ENCODE results near the gene RIC8B. TPM values are rescaled to one million over a fixed set of nuclear protein-coding genes. Genes with fewer than 3 reads are reported as not detected.
A peak's percentile ranks its signal among the peaks of the same experiment; 100 is the strongest.

RIC8B gene
- total and polyA plus RNA-seq, 2 of the 13 experiments (the other 11 are each of a cell fraction or from before 2014, with no cell fraction given) = 5.1 to 7.5 TPM

DNA sequence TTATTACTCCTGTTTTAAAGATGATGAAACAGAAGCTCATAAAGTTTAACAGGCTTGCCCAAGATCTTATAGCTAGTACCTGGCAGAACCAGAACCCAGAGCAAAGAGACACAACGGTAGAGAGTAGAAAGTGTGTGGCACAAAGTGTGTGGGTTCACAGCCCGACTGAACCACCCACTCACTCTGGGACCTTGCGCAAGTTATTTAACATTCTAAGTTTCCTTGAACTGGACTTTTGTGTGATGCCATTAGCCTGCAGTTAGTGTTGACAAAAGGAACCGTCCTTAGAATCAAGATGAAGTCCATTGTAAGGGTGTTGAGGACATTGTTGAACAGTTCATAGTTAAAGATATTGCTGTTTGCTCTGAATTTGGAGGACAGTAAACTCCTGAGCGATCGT is 29.9 kb upstream of the RIC8B start:
- FAIRE-seq = no peak
- ChIA-PET CTCF (ENCODE audit: low intra/inter-chr PET ratio, low total read pairs) (no interaction called here), POLR2A (no interaction called here)
- H3K79me2 ChIP-seq (ENCODE audit: insufficient read depth, low read length) = no peaks in the 10 kb centered on the region
- no peak for TF ChIP-seq SOX6 (IDR thresholded peaks at IDR 0.05)
- 0 out of 2 replicates have a peak, but pooled peaks have one; percentile 27 for TF ChIP-seq SOX6 (CRISPR knock-in tag; IDR thresholded peaks at IDR 0.05)
- no peak for TF ChIP-seq ZNF766 (CRISPR knock-in tag; IDR thresholded peaks at IDR 0.05; ENCODE audit: borderline replicate concordance)
- no peak for TF ChIP-seq ZNF3 (CRISPR knock-in tag; IDR thresholded peaks at IDR 0.05)
- TF ChIP-seq CEBPB (IDR thresholded peaks at IDR 0.05; ENCODE audit: borderline replicate concordance, low read depth, low read length) = peak; percentile 60
- intact Hi-C loops (cut with micrococcal nuclease; ENCODE audit: unreplicated experiment) (no loop called here), in situ Hi-C loops (cut with HindIII; ENCODE audit: extremely low pct_ligation_motif_present, low pct_unique_long_range_greater_than_20kb) (no loop called here)
- no peak overlapping the region; the same call in 1 of the 2 replicates for H3K4me2 ChIP-seq (ENCODE audit: low read depth, low read length)
- no peak overlapping the region for H3K27ac ChIP-seq (ENCODE audit: extremely low read length, insufficient read depth, low read length)
- no peak for DNase-seq (ENCODE audit: low spot score)
- no peaks in the 10 kb centered on the region; a peak in 1 of 5 replicates for H3K27me3 ChIP-seq (ENCODE audit: control insufficient read depth in 1 of 2, insufficient read depth in 2 of 2, low read length in 2 of 2)
- H3K9me3 ChIP-seq (ENCODE audit: low read length) = no peaks in the 10 kb centered on the region
- no TSS peak for BruUV-seq (replicated peaks)
- no peak overlapping the region for H3K9ac ChIP-seq (ENCODE audit: insufficient read depth, low read depth, low read length)
- no peak overlapping the region for H2AFZ ChIP-seq (ENCODE audit: low read length)
- H4K20me1 ChIP-seq (ENCODE audit: insufficient read depth, low read length) = no peaks in the 10 kb centered on the region
- WGBS (ENCODE audit: low lambda C conversion rate) = 19% methylated on average over 6 of the region's 6 CpGs
- no peaks in the 10 kb centered on the region for H3K36me3 ChIP-seq (replicated peaks in 1 of 2; ENCODE audit: control insufficient read depth in 1 of 2, insufficient read depth in 2 of 2, low read length in 2 of 2)
- no peak for ATAC-seq
- no peak overlapping the region for H3K4me3 ChIP-seq (replicated peaks in 1 of 3; ENCODE audit: insufficient read depth in 1 of 3, low read depth in 2 of 3, low read length in 3 of 3)
- peaks cover 14% of the 10 kb centered on the region for H3K4me1 ChIP-seq (ENCODE audit: insufficient read depth, low read length)

DNA sequence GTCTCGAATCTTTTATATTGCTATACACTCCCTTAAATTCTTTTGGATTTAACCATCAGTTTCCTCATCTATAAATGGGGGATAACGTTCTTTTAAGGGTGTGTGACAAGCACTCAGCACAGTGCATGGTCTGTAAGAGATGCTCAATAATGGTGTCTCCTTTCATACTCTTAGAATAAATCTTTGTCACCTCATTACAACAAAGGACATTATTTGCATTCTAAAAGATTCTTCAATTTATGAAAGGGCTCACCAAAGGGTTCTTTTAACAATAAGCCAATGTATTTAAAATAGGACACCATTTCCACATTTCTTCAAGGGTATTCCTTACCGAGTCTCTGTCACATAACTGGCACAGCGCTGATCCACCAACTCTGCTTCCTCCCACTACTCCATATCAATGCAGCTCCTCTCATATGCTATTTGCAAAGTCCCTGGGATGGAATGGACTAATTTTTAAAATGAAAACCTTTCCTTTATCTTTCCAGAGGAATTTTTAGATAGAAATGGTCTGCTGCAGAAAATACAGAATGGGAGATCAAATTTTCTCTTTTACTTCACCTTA is 29.2 kb upstream of the RIC8B start:
- no TSS peak for BruUV-seq (replicated peaks)
- no peaks in the 10 kb centered on the region for H3K9me3 ChIP-seq (ENCODE audit: low read length)
- H3K27me3 ChIP-seq (ENCODE audit: control insufficient read depth in 1 of 2, insufficient read depth in 2 of 2, low read length in 2 of 2) = no peaks in the 10 kb centered on the region; a peak in 1 of 5 replicates
- no peaks in the 10 kb centered on the region for H3K79me2 ChIP-seq (ENCODE audit: insufficient read depth, low read length)
- H2AFZ ChIP-seq (ENCODE audit: low read length) = no peak overlapping the region
- H3K4me1 ChIP-seq (ENCODE audit: insufficient read depth, low read length) = peaks cover 10% of the 10 kb centered on the region
- 73% methylated on average over 4 of the region's 4 CpGs for WGBS (ENCODE audit: low lambda C conversion rate)
- H3K27ac ChIP-seq (ENCODE audit: extremely low read length, insufficient read depth, low read length) = no peak overlapping the region
- in situ Hi-C loops (cut with HindIII; ENCODE audit: extremely low pct_ligation_motif_present, low pct_unique_long_range_greater_than_20kb) = no loop called here
- ChIA-PET POLR2A (no interaction called here), CTCF (ENCODE audit: low intra/inter-chr PET ratio, low total read pairs) (no interaction called here)
- no peaks in the 10 kb centered on the region for H4K20me1 ChIP-seq (ENCODE audit: insufficient read depth, low read length)
- no peak overlapping the region for H3K4me2 ChIP-seq (ENCODE audit: low read depth, low read length)
- H3K36me3 ChIP-seq (replicated peaks in 1 of 2; ENCODE audit: control insufficient read depth in 1 of 2, insufficient read depth in 2 of 2, low read length in 2 of 2) = no peaks in the 10 kb centered on the region
- no peak overlapping the region for H3K4me3 ChIP-seq (replicated peaks in 1 of 3; ENCODE audit: insufficient read depth in 1 of 3, low read depth in 2 of 3, low read length in 3 of 3)
- ATAC-seq (no peak), DNase-seq (ENCODE audit: low spot score) (no peak), FAIRE-seq (no peak)
- H3K9ac ChIP-seq (ENCODE audit: insufficient read depth, low read depth, low read length) = no peak overlapping the region
- intact Hi-C loops (cut with micrococcal nuclease; ENCODE audit: unreplicated experiment) = no loop called here
- TF ChIP-seq ZSCAN21 (CRISPR knock-in tag; IDR thresholded peaks at IDR 0.05; ENCODE audit: borderline replicate concordance) = no peak
- TF ChIP-seq KDM5B (CRISPR knock-in tag; IDR thresholded peaks at IDR 0.05; ENCODE audit: borderline replicate concordance) = no peak
- TF ChIP-seq ZNF556 (CRISPR knock-in tag; IDR thresholded peaks at IDR 0.05; ENCODE audit: borderline replicate concordance) = no peak
- TF ChIP-seq, protein P1, sequence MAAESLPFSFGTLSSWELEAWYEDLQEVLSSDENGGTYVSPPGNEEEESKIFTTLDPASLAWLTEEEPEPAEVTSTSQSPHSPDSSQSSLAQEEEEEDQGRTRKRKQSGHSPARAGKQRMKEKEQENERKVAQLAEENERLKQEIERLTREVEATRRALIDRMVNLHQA (CRISPR knock-in tag; IDR thresholded peaks at IDR 0.05) = no peak
- no peak for TF ChIP-seq SP140L (CRISPR knock-in tag; IDR thresholded peaks at IDR 0.05; ENCODE audit: borderline replicate concordance)
- TF ChIP-seq DMAP1 (CRISPR knock-in tag; IDR thresholded peaks at IDR 0.05) = no peak
- TF ChIP-seq, protein P2, sequence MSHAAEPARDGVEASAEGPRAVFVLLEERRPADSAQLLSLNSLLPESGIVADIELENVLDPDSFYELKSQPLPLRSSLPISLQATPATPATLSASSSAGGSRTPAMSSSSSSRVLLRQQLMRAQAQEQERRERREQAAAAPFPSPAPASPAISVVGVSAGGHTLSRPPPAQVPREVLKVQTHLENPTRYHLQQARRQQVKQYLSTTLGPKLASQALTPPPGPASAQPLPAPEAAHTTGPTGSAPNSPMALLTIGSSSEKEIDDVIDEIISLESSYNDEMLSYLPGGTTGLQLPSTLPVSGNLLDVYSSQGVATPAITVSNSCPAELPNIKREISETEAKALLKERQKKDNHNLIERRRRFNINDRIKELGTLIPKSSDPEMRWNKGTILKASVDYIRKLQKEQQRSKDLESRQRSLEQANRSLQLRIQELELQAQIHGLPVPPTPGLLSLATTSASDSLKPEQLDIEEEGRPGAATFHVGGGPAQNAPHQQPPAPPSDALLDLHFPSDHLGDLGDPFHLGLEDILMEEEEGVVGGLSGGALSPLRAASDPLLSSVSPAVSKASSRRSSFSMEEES (CRISPR knock-in tag; IDR thresholded peaks at IDR 0.05) = no peak
- no peak for TF ChIP-seq NFYC (CRISPR knock-in tag; IDR thresholded peaks at IDR 0.05)
- TF ChIP-seq SRSF9 (IDR thresholded peaks at IDR 0.05; ENCODE audit: borderline replicate concordance, insufficient read depth, low read depth, low read length, poor library complexity, severe bottlenecking) = no peak

All from HepG2 (cell line).